Omental fat pad (tissue), 4 donors: ENCODE results near the gene PGLYRP3. TPM values are rescaled to one million over a fixed set of nuclear protein-coding genes. Genes with fewer than 3 reads are reported as not detected.

Experiments used
- ATAC-seq: fragments of 150-250 bp; one replicate; pipeline ENCODE4 v1.9.1; 2016; ENCODE audit warnings: mild to moderate bottlenecking, moderate library complexity; ENCODE audit not compliant: low FRiP score
- DNase-seq: peaks from one replicate; pipeline ENCODE4 v3.0.0-alpha.2; 2019; ENCODE audit warnings: low spot score
- total RNA-seq, 4 donors: library from RNA; depleted of rRNA; stranded (reverse); fragments of >200 nt; gene quantifications; one replicate each; pipeline ENCODE4 v1.1.0, GENCODE V29; 2016
- TF ChIP-seq, protein P1 (sequence below), 3 donors: fragments of 450-650 bp; IDR thresholded peaks; one replicate each; pipeline ENCODE4 v1.5.1; 2016 to 2017; ENCODE audit warnings: antibody characterized with exemption in 3 of 3, mild to moderate bottlenecking in 3 of 3, moderate library complexity in 2 of 3

The PGLYRP3 gene
- total RNA-seq, 4 donors from 2014 or later: not detected

DNA sequence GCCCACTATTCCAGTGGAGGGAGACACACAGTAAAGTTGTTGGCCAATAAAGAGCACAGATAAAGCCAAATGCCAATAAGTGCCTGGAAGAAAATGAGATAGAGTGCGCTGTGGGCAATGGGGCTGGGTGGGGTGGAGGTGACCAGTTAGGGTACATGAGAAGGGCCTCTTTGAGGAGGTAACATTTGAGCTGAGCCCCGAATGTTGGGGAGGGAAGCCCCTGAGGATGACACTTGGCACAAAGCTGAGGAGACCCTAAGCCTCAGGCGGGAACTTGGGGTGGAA, 45.9 kb upstream of the PGLYRP3 start:
- DNase-seq (no peak), ATAC-seq (no peak)
- TF ChIP-seq, protein P1, sequence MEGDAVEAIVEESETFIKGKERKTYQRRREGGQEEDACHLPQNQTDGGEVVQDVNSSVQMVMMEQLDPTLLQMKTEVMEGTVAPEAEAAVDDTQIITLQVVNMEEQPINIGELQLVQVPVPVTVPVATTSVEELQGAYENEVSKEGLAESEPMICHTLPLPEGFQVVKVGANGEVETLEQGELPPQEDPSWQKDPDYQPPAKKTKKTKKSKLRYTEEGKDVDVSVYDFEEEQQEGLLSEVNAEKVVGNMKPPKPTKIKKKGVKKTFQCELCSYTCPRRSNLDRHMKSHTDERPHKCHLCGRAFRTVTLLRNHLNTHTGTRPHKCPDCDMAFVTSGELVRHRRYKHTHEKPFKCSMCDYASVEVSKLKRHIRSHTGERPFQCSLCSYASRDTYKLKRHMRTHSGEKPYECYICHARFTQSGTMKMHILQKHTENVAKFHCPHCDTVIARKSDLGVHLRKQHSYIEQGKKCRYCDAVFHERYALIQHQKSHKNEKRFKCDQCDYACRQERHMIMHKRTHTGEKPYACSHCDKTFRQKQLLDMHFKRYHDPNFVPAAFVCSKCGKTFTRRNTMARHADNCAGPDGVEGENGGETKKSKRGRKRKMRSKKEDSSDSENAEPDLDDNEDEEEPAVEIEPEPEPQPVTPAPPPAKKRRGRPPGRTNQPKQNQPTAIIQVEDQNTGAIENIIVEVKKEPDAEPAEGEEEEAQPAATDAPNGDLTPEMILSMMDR (IDR thresholded peaks at IDR 0.05): no peak

- ATAC-seq (no peak), DNase-seq (no peak)
- TF ChIP-seq, protein P1 (IDR thresholded peaks at IDR 0.05): no peak
Measured at GRCh38 chr1:153357853-153358690, 45.3 kb upstream of the PGLYRP3 start, which contains the start of gene S100A9. Gene S100A9, plus strand, starts transcription at chr1:153357854. Its CDS starts 430 bp downstream, at chr1:153358284.

GRCh38 chr1:153357076-153357852, 44.5 kb upstream of the PGLYRP3 start:
- TF ChIP-seq, protein P1 (IDR thresholded peaks at IDR 0.05): no peak
- no peak for DNase-seq

DNA sequence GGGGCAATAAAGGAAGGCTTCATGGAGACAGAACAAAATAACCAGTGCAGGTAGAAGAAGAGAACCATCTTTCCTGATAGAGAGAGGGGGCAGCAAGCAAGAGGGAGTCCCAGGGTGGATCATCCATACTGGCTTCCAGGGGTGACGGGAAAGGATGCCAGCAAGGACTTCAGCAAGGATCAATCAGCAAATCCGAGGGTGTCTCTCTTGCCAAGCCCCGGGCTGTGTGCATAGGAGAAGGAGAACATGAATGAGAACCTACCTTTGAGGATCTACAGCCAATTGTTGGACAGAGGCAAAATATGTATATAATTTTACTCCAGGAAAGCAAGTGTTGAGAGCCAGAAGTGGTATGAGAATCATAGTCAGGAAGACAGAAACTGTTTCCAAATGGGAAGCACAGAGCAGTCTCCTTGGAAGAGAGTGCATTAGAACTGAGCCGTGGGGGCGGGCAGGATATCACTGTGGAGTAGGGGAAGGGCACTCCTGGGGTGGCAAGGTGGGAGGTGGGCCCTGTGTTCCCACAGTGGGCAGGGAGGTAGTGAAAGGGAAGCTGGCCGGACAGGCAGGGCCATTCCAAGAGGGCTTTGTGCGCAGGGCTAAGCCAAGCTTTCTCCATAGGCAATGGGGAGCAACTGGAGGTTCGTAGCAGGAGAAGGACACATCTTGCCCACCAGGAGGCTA, 43.8 kb upstream of the PGLYRP3 start:
- DNase-seq: no peak
- TF ChIP-seq, protein P1 (IDR thresholded peaks at IDR 0.05): no peak
- no peak for ATAC-seq

More at GRCh38 chr1:153357076-153357852, 44.5 kb upstream of the PGLYRP3 start:
- peak; percentile 70 for ATAC-seq

DNA sequence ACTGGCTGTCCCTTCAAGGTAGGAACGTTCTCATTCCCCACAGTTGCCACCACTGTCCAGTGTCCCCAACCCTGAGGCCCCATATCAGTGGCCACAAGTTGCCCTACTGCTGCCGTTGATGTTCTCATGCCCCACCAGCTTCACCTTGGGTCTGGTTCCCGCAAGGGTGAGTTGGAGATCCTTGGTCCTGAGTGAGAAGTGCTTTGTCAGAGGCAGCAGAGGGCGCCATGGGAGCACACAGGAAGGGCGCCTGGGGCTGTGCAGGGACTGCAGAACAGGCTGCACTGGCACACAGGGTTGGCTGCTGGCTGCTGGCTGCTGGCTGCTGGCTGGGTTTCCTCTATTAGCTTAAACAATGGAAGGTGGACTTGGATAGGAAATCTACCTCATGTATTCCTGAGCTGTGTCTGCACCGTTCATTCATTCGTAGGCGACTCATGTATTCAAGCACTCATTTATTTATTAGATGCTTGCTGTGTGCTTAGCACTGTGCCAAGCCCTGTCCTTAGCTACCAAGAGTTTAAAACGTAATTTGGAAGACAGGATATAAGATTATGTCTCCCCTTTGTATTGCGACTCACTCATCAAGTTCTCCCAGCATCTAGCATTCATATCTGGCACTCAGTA, 42.8 kb upstream of the PGLYRP3 start:
- DNase-seq: no peak
- TF ChIP-seq, protein P1 (IDR thresholded peaks at IDR 0.05): no peak
- ATAC-seq: no peak

GRCh38 chr1:153354515-153355193, 41.9 kb upstream of the PGLYRP3 start:
- TF ChIP-seq, protein P1 (IDR thresholded peaks at IDR 0.05): no peak
- DNase-seq (no peak), ATAC-seq (no peak)
